HG03354 (cell line): ENCODE results near the gene ZBTB26.
"Not testable (repeated sequence)": the region's sequence is repeated elsewhere in the genome, so short reads cannot be mapped to it uniquely, and the experiment has no call there.

Source experiments
- ATAC-seq: cut with Tn5 transposase; IDR thresholded peaks from one replicate; pipeline ENCODE4 v1.9.1; 2021; ENCODE audit warnings: mild to moderate bottlenecking; ENCODE audit not compliant: unreplicated experiment, poor library complexity, severe bottlenecking

Gene ZBTB26

DNA sequence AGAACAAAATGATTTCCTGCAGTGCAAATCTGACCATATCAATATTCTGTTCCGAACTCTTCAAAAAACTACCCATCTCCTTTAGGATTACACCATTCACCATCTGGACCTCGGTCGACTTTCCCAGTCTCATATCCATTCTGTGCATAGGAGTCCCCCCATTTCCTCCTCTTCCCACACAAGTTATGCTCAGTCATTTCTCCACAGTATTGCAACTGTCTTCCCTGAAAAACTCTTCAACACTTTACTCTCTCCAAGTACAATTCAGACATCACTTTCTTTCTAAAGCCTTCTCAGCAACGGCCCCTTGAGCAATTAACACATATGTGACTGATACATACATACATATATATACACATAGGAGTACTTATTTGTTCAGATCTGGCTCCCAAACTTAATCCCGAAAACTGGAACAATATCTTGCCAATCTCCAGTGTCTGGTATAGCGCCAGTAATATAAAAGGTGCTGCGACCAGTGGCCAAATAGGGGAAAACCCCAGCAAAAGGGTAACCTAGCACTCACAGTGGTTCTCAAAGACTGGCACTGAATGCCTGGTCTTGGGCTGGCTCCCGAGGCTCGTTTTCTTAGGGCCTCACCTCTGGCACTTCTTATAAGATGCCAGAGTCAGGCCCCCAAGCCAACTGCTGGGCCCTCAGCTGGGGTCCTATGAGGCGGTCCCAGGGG is 629 bp downstream of the ZBTB26 start:
- ATAC-seq: peak; percentile 28

DNA sequence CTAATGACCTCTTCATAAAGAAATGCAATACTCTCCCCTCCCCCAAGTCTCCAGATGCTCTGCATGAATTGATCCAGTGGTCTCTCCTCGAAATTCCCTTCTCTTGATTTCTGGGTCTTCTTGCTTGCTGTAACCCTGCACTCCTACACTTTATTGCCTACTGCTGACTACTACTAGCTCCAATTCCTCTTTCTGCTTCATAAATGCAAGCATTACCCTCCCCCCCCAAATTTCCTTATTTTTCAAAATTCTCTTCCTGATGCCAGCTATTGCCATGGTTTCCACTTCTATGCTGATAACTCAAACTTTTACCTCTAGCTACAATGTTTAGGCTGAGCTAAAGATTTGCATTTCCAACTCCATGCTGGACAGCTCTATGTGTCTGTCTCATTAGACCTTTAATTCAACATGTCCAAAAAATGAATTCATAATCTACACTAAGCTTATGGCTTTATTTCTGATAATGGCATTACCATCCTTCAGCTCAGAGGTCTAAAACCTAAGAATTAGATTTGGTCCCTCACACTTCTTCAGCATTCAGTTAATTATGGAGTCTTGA is 1.4 kb downstream of the ZBTB26 start:
- ATAC-seq: no peak

DNA sequence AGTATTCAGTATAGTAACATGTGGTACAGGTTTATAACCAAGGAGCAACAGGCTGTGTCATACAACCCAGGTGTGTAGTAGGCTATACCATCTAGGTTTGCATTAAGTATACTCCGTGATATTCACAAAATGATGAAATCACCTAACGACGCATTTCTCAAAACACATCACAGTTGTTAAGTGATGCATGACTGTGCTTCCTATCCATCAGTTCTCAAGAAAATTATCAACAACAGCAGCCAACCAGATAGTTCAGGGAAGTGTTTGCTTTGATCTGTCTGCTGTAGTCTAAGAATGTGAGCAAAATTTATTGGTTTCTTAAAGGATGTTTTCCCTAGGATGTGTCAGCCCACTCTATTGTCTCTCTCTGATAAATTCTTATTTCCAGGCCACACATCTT is 7.4 kb downstream of the ZBTB26 start:
- ATAC-seq: peak; percentile 68

DNA sequence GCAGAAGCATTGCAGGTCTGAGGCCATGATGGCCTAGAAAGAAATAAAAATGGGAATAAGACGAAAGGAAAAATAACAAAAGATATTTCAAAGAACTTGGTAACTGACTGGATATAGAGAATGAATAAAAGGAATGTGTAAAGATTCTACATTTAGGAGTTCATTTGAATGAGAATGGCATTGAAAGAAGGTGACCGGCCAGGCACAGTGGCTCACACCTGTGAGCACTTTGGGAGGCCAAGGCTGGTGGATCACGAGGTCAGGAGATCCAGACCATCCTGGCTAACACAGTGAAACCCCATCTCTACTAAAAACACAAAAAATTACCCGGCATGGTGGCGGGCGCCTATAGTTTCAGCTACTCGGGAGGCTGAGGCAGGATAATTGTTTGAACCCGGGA is 8.6 kb downstream of the ZBTB26 start:
- no peak for ATAC-seq

DNA sequence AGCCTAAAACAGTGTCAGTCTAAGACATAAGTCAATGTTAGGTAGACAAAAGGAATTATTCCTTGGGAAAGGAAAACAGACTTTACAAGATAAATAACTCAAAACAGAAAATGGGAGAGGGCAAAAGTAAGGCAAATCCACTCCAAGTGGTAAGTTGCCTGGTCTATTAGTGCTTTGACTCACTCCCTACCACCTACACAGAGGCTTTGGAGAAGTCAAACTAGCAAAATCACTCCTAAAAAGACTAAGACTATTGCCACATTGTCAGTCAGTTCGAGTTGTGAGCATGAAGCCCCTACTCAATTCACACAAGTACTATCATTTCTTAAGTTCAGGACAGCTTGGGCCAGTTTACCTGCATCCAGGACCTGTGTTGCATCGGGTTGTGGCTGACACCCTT is 13.0 kb downstream of the ZBTB26 start:
- ATAC-seq: no peak

DNA sequence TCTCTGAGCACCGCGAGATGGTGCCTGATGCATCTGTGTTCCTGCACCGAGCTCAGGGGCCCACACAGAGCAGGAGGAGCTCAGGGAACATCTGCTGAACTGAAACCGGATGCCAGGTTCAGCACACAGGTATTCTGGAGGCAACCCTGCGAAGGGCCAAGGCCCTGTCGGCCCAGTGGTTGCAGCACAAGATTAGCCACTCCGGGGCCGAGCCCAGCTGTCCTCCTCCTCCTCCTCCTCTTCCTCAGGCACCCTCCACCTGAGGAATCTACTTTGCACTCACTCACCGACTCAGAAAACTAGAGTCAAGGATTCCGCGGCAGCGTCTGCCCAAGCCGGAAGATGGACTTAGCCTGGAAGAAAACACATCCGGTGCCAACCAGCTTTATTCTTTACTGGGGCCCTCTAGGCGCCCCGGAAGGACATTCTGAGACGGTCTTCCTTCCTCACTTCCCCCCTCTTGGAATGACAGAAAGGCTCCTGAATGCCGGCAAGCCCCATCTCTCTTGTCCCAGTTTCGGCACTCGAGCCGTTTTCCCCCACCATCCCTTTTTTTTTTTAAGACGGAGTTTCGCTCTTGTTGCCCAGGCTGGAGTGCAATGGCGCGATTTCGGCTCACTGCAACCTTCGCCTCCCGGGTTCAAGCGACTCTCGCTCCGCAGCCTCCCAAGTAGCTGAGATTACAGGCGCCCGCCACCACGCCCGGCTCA is 18.2 kb downstream of the ZBTB26 start, which contains the start of gene ZBTB6:
TSS of gene ZBTB6 (minus strand) at position 360 of the 710 bp plus-strand sequence. CDS start 1,251 bp downstream, outside the sequence.
- ATAC-seq: peak; percentile 99

DNA sequence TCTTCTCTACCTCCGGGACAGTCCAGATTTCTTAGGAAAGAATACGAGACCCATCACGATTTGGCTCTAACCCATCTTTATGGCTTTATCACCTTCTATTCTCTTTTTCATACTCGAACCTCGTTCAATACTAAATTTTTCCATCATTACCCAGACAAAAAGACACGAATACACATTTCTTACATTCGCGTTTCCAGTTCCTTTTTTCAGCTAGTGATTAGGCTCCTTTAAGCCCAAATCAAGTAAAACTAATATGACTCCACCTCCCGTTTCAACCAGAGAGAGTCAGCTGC is 18.7 kb downstream of the ZBTB26 start:
- ATAC-seq: no peak

DNA sequence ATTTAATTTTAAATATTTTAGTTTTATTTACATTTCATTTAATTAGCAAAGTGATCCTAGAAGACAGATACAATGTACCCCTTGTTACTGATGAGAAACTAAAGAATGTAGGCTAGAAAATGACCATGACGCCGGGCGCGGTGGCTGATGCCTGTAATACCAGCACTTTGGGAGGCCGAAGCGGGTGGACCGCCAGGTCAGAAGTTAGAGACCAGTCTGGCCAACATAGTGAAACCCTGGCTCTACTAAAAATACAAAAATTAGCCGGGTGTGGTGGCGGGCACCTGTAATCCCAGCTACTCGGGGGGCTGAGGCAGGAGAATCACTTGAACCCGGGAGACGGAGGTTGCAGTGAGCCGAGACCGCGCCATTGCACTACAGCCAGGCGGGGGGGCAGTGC is 25.2 kb downstream of the ZBTB26 start:
- not testable (repeated sequence) for ATAC-seq

DNA sequence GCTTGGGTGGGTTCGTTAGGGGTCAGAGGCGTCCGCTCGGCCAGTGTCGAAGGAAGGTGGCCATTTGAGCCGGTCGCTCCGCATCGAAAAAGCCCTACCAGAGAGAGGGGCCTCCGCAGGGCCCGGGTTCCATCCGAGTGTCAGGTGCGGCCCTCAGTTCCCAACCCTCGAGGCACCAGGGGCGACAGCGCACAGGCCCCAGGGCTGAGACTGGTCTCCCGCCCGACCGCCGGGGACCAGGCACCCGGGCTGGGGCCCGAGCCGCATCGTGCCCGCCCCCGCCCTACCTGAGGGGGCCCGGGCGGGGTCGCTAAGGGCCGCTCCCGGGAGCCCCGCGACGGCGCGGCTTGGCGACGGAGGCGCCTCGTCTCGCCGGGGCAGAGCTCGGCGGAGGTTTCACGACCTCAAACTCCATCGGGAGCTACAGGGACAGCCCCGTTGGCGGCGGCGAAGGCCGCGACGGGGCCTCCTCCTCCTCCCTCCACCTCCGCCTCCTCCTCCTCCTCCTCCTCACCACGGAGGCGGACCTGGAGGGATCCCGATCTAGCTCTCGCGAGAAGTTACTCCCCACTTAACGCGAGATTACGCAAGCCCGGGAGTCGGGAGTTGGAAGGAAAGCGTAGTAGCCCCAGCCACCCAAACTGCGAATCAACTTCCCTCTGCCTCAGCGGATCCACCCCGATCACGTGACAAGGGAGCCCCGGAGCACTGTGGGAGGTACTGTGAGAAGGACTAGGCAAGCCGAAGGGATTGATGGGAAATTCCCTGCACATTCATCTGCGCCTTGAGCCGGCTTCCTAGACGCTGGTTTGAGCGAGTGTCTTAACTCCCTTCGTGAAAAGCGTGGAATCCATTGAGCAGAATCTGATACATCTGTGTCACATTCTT is 26.2 kb downstream of the ZBTB26 start, which contains the start of gene RC3H2:
TSS of gene RC3H2 (minus strand) at position 537 of the 888 bp plus-strand sequence. CDS start 7,850 bp downstream, outside the sequence.
- ATAC-seq: peak; percentile 85

DNA sequence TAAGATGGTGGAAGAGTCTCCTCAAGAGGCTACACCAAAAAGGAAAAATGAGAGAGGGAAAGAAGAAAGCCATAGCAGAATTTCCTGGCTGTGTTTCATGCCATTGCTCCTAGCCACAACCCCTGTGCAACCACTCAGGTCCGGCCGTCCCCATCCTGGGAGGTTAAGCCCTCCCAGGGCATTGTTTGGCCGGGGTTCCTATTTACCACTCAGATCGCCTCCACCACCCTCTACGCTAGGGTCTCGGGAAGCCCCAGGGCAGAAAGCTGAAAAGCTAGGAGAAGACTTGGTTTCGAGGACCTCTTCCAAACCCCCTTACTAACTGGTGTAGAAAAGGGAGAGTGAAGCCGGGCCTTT is 26.9 kb downstream of the ZBTB26 start:
- ATAC-seq: peak; percentile 27

DNA sequence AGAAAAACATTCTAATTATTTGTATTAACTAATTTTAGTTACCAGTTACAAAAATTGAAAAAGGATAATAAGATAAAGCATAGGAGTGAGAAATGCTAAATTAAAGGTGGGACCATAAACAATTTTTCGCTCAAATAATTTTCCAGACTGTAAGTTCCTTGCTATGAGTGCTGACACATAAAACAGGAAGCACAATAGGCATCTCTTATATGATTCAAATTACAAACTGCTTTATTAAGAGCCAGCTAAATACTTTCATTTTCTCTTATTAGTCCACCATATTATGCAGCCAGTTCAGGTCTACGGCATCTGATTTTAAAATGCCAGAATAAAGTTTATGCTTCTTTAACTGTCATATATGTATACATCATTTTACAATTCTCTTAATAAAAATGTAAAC is 30.5 kb downstream of the ZBTB26 start:
- no peak for ATAC-seq

DNA sequence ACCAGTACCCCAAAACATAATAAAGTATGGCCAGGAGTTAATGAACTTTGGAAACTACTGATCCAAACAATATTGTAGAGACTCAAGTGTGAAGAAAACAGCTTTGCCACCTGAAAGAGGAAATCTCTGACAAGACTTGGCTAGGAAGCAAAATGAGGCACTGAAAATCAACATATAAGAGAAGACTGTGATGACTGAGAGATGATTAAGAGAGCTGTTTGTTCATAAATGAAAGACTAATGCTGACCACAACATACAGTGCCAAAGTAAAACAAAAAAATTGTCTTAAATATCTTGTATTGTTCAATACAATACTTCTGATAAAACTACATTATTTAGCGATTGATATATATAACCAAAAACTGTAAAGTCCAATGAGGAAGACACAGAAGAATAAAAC is 33.3 kb downstream of the ZBTB26 start:
- no peak for ATAC-seq

DNA sequence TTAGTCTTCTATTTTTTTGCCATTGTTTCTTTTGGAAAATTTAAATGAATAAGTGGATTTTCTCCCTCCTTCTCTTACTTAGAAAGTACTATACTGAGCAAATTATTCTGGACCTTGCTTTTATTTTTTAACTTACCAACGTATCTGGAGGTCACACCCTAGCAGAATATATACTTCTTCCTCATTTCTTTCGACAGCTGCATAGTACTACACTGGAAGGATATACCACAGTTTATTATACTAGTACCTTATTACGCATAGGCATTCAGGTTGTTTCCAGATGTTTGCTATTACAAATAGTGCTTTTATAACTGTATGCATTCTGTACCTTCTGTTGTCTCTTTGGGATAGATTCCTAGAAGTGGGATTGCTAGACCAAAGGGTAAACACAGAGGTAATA is 42.8 kb downstream of the ZBTB26 start:
- no peak for ATAC-seq

DNA sequence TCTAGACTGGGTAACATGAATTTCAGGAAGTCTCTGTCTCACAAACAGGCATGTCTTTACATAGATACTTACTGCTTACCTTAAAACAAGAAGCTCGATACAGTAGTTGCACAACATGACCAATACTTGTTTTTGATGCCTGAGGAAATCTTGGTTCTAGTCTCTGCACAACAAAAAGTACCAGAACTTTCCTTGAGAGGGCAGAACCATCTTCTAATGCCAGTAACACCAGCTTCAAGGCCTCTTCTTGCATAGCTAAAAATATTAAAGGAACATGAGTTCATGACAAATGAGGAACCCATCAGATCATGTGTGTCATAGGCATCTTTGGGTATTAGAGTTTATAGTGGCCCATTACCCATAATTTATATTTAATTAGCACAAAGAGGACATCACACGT is 48.2 kb downstream of the ZBTB26 start:
- no peak for ATAC-seq

DNA sequence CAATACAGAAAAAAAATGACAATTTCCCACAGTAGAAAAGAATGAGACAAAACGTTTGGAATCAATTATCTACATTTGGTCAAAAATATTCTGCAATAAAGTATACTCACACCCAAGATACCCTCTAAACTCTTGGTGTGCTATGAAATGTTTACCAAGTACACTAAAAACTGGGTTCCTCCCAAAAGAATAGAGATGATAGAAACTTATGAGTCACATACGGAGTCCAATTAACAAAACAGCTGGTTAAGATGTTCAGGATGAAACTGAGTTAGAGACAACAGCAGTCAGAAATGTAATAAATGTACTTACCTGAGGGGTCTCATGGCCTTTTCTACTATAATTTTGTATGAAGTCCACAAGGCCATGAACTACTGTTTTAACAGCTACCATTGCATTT is 51.9 kb downstream of the ZBTB26 start:
- no peak for ATAC-seq

DNA sequence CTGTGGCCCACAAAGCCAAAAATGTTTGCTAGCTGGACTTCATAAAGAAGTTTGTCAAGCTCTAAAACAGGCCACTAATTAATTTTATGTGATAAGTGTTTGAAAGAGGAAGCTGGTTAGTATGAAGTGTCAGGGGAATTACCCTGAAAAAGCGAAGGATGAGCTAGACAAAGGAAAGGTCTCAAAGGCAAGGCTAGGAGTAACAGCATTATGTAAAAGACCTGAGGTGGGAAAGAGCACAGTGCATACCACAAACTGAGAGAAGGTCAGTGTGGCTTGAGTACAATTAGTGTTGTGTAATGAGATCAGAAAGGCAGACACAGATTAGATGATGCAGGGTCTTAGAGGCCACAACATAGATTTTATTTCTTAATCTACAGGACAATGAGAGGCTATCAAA is 55.8 kb downstream of the ZBTB26 start:
- ATAC-seq: no peak

DNA sequence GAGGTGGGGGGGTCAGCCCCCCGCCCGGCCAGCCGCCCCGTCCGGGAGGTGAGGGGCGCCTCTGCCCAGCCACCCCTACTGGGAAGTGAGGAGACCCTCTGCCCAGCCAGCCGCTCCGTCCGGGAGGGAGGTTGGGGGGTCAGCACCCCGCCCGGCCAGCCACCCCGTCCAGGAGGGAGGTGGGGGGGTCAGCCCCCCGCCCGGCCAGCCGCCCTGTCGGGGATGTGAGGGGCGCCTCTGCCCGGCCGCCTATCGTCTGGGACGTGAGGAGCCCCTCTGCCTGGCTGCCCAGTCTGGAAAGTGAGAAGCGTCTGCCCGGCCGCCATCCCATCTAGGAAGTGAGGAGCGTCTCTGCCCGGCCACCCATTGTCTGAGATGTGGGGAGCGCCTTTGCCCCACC is 64.0 kb downstream of the ZBTB26 start:
- ATAC-seq: not testable (repeated sequence)

DNA sequence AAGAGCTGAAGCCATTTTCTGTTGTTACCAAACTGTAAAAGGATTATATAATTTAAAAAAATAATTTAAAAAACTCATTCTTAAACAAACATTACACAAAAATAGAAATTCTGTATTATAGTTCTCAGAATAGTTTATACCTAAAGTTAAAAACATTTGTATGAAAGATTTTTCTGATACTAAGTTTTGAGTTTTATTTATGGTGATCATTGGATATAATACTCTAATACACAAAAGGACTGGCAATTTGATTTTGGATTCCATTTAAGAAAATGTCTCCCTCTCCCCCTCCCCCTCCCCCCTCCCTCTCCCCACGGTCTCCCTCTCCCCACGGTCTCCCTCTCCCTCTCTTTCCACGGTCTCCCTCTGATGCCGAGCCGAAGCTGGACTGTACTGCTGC is 65.2 kb downstream of the ZBTB26 start:
- ATAC-seq: no peak
